HG02642 (cell line): ENCODE results near the gene DNAH10.

Source experiments
- ATAC-seq: cut with Tn5 transposase; IDR thresholded peaks from one replicate; pipeline ENCODE4 v1.9.1; 2021; ENCODE audit warnings: mild to moderate bottlenecking; ENCODE audit not compliant: unreplicated experiment, poor library complexity

DNAH10 gene

DNA sequence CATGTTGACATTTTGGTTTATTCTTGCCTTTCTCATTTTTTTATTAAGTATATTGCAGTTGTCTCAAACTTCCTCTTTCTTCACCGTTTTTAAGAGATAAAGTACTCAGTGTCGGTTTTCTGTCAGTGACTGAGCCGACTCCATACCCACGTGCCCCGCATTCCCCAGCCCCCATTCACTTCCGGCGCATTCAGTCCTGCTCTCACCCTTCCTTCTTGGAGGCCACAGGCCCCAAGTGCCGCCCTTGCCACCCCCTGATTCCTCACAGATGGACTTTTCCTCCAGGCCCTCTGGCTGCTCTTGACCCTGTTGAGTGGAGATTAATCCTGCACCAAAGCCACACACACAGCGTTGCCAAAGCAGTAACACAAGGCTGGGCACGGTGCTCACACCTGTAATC is 19.1 kb upstream of the DNAH10 start:
- ATAC-seq = no peak

GRCh38 chr12:123744836-123745235 is 17.3 kb upstream of the DNAH10 start:
- ATAC-seq = no peak

GRCh38 chr12:123747309-123747708 is 14.8 kb upstream of the DNAH10 start:
- ATAC-seq = no peak

- ATAC-seq = no peak
These were observed 13.9 kb upstream of the DNAH10 start for GRCh38 chr12:123748161-123748560.

- no peak for ATAC-seq
These were observed 13.4 kb upstream of the DNAH10 start for GRCh38 chr12:123748661-123749060.

- no peak for ATAC-seq
These were observed 12.7 kb upstream of the DNAH10 start for GRCh38 chr12:123749355-123749754.

- no peak for ATAC-seq
These were observed 11.9 kb upstream of the DNAH10 start for GRCh38 chr12:123750159-123750656.

GRCh38 chr12:123752046-123752445 is 10.1 kb upstream of the DNAH10 start:
- ATAC-seq = no peak

DNA sequence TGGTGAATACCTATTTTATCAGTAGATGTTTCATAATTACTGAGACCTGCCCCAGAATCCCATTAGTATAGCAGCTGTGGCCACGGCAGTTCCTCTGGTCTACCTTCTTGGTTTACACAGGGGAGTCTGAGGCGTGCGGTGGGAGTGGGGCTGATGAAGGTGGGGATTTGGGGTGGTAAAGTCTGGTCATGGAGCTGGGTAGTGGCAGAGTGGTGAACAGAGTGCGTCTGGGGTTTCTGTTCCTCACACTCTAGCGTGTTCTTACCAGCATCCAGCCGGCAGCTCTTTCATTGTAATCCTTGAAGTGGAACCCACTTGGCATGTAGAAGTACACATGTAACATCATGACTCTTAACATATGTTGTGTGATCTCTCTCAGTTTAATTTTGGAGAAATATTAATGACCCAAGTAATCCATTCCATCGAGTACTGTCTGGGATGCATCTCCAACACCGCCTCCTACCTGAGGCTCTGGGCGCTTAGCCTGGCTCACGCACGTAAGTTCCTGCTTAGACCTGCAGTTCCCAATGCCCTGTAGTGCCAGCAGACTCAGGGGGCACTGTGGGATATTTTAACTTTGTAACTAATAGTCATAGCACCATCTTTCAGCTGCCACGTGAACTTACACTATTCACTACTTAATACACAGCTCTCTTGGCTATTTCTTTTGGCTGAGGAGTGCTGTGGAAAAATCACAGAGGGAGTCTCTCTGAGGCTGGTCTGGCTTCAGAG is 7.9 kb upstream of the DNAH10 start:
- no peak for ATAC-seq

DNA sequence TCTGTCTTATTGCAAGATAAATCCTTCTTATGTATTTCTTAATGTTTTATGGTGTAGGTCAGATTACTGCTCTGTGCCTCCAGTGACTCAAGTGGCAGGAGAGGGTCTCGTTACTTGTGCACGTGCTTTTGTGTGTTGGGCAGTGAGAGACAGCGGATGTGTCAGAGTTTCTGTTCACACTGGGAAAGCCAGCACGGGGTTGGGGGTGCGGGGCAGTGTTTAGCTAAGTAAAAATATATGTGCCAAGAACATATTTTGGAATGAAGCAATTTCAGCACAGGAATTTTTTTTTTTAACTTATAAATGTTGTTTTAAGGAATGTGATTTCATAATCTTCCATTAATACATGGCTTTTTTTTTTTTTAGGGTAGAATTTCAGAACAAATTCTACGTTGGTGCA is 4.5 kb upstream of the DNAH10 start:
- ATAC-seq = no peak

DNA sequence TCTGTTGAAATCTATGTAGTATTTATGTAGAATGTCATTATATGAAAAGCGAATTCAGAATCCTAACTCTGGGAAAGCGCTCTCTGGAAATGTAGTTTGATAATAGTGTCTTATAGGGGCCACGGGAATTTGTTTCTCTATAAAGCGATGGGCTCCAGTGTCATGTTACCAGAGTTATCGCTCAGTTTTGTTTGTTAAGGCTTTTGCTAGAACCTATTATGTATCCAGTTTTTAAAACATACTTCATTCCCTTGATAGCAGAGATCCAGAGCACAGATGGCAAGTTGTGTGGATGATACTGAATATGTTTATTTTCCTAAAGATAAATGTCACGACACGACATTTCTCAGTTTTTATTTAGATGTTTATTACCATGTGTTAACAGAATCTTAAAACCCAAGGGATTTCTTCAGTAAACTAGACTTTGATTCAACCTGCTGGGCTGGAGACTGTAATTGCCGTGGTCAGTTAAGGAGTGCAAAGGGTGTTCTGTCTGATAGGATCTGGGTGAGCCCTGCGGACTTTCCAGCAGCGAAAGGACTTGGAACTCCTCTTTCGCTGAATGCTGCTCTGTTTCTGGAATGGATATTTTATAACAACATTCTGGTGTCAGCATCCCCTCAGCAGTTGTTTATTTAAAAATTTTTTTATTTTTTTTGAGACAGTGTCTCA is 1.7 kb upstream of the DNAH10 start:
- ATAC-seq = no peak

GRCh38 chr12:123762715-123763052 is 583 bp downstream of the DNAH10 start:
- no peak for ATAC-seq

DNA sequence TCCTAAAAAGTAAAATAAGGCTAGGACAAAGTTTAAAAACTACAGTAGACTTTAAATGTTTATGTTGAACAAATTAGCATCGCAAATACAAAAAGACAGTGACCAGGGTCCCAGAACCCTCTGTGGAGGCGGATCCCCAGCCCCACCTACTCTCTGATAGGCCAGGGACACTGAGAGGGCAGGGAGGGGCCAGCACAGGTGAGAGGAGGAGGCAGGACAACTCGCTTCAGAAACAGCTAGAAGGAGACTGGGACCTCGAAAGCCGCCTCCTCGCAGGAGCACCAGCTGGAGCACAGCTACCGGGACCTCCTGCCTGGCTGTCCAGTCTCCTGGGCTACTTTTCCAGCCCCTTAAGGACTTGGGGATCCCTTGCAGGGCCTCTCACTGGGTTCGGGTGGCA is 992 bp downstream of the DNAH10 start:
- ATAC-seq = no peak

DNA sequence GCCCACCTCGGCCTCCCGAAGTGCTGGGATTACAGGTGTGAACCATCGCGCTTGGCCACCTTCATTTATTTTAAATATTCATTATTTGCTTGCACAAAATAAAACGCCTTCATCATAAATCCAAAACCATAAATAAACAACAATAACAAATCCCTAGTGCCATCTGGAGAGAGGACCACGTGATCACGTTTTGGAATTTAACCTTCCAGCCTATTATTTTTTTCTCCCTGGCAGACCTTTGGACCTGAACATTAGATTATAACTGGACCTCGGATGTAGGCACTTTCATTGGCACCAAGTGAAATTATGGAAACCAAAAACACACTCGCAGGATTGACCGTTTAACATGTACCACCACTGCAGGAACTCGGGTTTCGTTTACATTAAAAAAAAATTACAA is 2.0 kb downstream of the DNAH10 start:
- no peak for ATAC-seq

DNA sequence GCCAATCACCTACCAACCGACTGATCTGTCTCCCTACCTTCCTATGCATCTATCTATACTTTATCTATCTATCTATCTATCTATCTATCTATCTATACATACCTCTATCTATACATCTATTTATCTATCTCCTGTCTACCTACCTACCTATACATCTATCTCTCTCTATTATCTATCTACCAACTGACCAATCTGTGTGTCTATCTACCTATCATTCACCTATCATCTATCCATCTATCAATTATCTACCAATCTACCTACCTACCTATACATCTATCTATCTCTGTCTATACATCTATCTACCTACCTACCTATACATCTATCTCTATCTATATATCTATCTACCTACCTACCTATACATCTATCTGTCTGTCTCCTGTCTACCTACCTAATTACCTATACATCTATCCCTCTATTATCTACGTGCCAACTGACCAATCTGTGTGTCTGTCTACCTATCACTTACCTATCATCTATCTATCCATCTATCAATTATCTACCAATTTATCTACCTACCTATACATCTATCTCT is 3.5 kb downstream of the DNAH10 start:
- ATAC-seq = no peak

DNA sequence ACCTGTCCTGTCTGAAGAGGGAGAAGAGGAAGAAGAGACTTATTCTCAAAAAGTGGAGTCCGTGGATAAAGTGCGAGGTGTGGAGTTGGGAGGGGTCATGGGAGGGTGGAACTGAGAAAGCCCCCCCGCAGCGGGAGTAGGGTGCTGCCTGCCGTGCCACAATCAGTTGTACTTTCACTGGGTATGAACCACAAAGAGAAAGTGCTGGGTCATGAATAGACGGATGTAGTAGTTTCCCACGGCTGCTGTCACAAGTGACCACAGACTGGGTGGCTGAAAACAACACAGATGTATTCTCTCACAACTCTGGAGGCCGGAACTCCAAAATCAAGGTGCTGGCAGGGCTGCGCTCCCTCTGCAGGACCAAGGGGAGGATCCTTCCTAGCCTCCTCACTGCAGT is 5.5 kb downstream of the DNAH10 start:
- ATAC-seq = peak; percentile 82

GRCh38 chr12:123771261-123771660 is 9.2 kb downstream of the DNAH10 start:
- ATAC-seq = no peak

GRCh38 chr12:123772074-123772473 is 10.0 kb downstream of the DNAH10 start:
- ATAC-seq = no peak

GRCh38 chr12:123773375-123773774 is 11.3 kb downstream of the DNAH10 start:
- no peak for ATAC-seq

DNA sequence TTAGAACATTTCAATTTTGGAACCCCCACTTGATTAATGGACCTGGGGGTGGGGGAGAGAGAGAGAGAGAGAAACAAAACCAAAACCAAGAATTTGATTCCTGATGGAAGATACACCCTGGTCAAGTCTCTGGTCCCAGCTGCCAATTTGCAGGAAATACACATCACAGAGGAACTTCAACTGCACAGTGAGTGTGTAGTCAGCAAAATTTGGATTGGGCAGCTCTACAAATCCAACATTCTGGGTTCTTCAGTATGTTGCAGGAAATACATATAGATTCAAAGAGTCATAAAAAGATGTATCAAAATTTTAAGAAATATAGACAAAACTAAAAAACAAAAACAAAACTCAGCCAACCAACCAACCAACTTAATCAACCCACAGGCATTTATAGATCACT is 17.4 kb downstream of the DNAH10 start:
- ATAC-seq = no peak

GRCh38 chr12:123782997-123783792 is 21.1 kb downstream of the DNAH10 start:
- ATAC-seq = no peak
